ENCODE data around the gene KRTAP10-5. TPM values are rescaled to one million over a fixed set of nuclear protein-coding genes. Genes with fewer than 3 reads are reported as not detected.
"Not testable (repeated sequence)": the region's sequence is repeated elsewhere in the genome, so short reads cannot be mapped to it uniquely, and the experiment has no call there.

Gene KRTAP10-5
- polyA plus RNA-seq, 4 donors: not detected

- not testable (repeated sequence) for DNase-seq (ENCODE audit: low read depth in 4 of 4, low spot score in 3 of 4)
Measured at GRCh38 chr21:44591801-44592130, 11.4 kb upstream of the KRTAP10-5 start.

GRCh38 chr21:44590897-44591800 is 10.7 kb upstream of the KRTAP10-5 start:
- not testable (repeated sequence) for DNase-seq (ENCODE audit: low read depth in 4 of 4, low spot score in 3 of 4)

- DNase-seq (ENCODE audit: low read depth in 4 of 4, low spot score in 3 of 4): no peak
Measured at GRCh38 chr21:44590311-44590721, 9.9 kb upstream of the KRTAP10-5 start.

- DNase-seq (ENCODE audit: low read depth in 4 of 4, low spot score in 3 of 4): no peak
Measured at GRCh38 chr21:44589586-44590305, 9.3 kb upstream of the KRTAP10-5 start.

- DNase-seq (ENCODE audit: low read depth in 4 of 4, low spot score in 3 of 4): no peak
Measured at GRCh38 chr21:44589094-44589493, 8.7 kb upstream of the KRTAP10-5 start.

GRCh38 chr21:44585892-44586291 is 5.5 kb upstream of the KRTAP10-5 start:
- no peak for DNase-seq (ENCODE audit: low read depth in 4 of 4, low spot score in 3 of 4)

GRCh38 chr21:44583800-44584147 is 3.4 kb upstream of the KRTAP10-5 start:
- no peak for DNase-seq (ENCODE audit: low read depth in 4 of 4, low spot score in 3 of 4)

- peak in 1 of 4 donors; percentile 41 for DNase-seq (ENCODE audit: low read depth in 4 of 4, low spot score in 3 of 4)
Measured at GRCh38 chr21:44583089-44583799, 2.8 kb upstream of the KRTAP10-5 start.

GRCh38 chr21:44582055-44582454 is 1.7 kb upstream of the KRTAP10-5 start:
- no peak for DNase-seq (ENCODE audit: low read depth in 4 of 4, low spot score in 3 of 4)

- DNase-seq (ENCODE audit: low read depth in 4 of 4, low spot score in 3 of 4): no peak
Measured at GRCh38 chr21:44581158-44581557, 754 bp upstream of the KRTAP10-5 start.

- DNase-seq (ENCODE audit: low read depth in 4 of 4, low spot score in 3 of 4): no peak
Measured at GRCh38 chr21:44579833-44580144, 615 bp downstream of the KRTAP10-5 start.

- no peak for DNase-seq (ENCODE audit: low read depth in 4 of 4, low spot score in 3 of 4)
Measured at GRCh38 chr21:44579056-44579832, 1.2 kb downstream of the KRTAP10-5 start.

GRCh38 chr21:44578371-44579055 is 1.9 kb downstream of the KRTAP10-5 start:
- DNase-seq (ENCODE audit: low read depth in 4 of 4, low spot score in 3 of 4): no peak

GRCh38 chr21:44576025-44576420 is 4.4 kb downstream of the KRTAP10-5 start:
- no peak for DNase-seq (ENCODE audit: low read depth in 4 of 4, low spot score in 3 of 4)

- no peak for DNase-seq (ENCODE audit: low read depth in 4 of 4, low spot score in 3 of 4)
Measured at GRCh38 chr21:44575307-44576024, 4.9 kb downstream of the KRTAP10-5 start.

GRCh38 chr21:44574457-44575306 is 5.7 kb downstream of the KRTAP10-5 start:
- no peak for DNase-seq (ENCODE audit: low read depth in 4 of 4, low spot score in 3 of 4)

GRCh38 chr21:44573630-44574456 is 6.6 kb downstream of the KRTAP10-5 start, which contains the start of gene KRTAP10-4:
Gene KRTAP10-4 (plus strand): TSS chr21:44573729. CDS start chr21:44573759, 30 bp downstream.
- DNase-seq (ENCODE audit: low read depth in 4 of 4, low spot score in 3 of 4): not testable (repeated sequence)

Measured in right renal pelvis (tissue), 4 donors.